IPS-20b (cell line): ENCODE data around the gene ANKS1B.

Experiments used
- H3K27ac ChIP-seq: one replicate; pipeline ENCODE4 v1.5.1; 2013; ENCODE audit warnings: low read length
- H3K27me3 ChIP-seq: 2 replicates; pipeline ENCODE4 v1.6.1; 2013; ENCODE audit warnings: mild to moderate bottlenecking, low read length, inconsistent platforms; ENCODE audit not compliant: insufficient read depth
- H3K36me3 ChIP-seq: 2 replicates; pipeline ENCODE4 v1.6.1; 2013; ENCODE audit warnings: low read depth, mild to moderate bottlenecking, inconsistent platforms, low read length, moderate library complexity; ENCODE audit not compliant: insufficient read depth
- H3K4me1 ChIP-seq: 2 replicates; pipeline ENCODE4 v1.6.1; 2013; ENCODE audit warnings: mild to moderate bottlenecking, control low read depth, inconsistent platforms, low read length, moderate library complexity; ENCODE audit not compliant: insufficient read depth
- H3K4me3 ChIP-seq: 2 replicates; pipeline ENCODE4 v1.5.1; 2013; ENCODE audit warnings: mild to moderate bottlenecking, low read length, inconsistent platforms
- H3K9ac ChIP-seq: 2 replicates; pipeline ENCODE4 v1.6.1; 2013; ENCODE audit warnings: low read depth, mild to moderate bottlenecking, inconsistent platforms, low read length, moderate library complexity
- H3K9me3 ChIP-seq: 2 replicates; pipeline ENCODE4 v1.6.1; 2013; ENCODE audit warnings: mild to moderate bottlenecking, low read depth, low read length, inconsistent platforms; ENCODE audit not compliant: insufficient read depth

ANKS1B gene

GRCh38 chr12:99772274-99772673, 212.5 kb downstream of the ANKS1B start:
- no peaks in the 10 kb centered on the region for H3K4me1 ChIP-seq
- no peak overlapping the region for H3K9ac ChIP-seq
- H3K36me3 ChIP-seq = no peaks in the 10 kb centered on the region
- no peak overlapping the region for H3K27ac ChIP-seq
- H3K27me3 ChIP-seq = no peaks in the 10 kb centered on the region
- H3K4me3 ChIP-seq = no peak overlapping the region
- no peaks in the 10 kb centered on the region for H3K9me3 ChIP-seq

DNA sequence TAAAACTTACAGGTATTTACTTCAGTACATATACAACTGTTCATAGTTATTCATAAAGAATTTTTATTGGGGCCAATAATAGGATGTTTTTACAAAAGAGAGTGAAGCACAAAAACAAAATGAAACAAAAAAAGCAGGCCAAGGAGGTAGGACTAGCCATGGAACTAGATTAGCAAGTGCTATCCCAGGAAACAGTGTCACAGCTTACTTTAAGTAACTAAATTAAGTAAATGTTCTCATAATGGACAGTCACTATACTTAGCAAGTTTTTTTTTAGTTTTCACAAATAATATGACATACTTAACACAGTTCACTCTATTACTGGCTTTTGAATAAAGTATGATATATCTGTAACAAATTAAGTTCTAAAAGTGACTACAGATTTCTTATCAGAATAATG, 213.1 kb downstream of the ANKS1B start:
- Histone ChIP-seq H3K9me3 (no peaks in the 10 kb centered on the region), H3K4me3 (no peak overlapping the region), H3K36me3 (no peaks in the 10 kb centered on the region), H3K4me1 (no peaks in the 10 kb centered on the region), H3K9ac (no peak overlapping the region), H3K27ac (no peak overlapping the region), H3K27me3 (no peaks in the 10 kb centered on the region)

DNA sequence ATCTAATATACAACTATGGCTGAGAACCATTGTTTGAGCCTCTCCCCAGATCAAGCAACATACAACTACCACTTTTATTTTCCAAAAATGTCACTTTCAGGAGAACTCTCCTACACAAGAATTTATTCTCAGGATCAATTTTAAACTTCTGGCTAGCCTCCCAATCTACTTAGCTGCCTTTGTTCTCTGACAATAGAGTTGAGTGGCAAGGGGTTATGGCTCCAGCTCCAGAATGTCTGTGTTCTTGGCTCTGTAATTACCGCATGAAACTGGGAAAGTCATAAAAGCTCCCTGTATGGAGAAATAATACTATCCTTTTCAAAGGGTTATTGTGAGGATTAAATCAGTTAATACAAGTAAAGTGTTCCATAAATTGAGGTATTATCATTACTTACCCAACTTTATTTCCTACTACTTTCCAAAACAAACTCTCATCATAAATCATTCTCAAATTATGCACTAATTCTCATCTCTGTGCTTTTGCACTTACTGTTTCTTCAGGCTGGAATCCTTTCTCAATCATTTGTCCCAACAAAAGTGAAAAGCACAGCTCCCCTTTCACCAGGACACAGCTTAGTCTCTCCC, 215.2 kb downstream of the ANKS1B start:
- Histone ChIP-seq H3K27me3 (no peaks in the 10 kb centered on the region), H3K36me3 (no peaks in the 10 kb centered on the region), H3K4me1 (no peaks in the 10 kb centered on the region), H3K4me3 (no peak overlapping the region), H3K9ac (no peak overlapping the region; the same call in 1 of the 2 replicates), H3K9me3 (no peaks in the 10 kb centered on the region), H3K27ac (no peak overlapping the region)

- Histone ChIP-seq H3K4me1 (no peaks in the 10 kb centered on the region), H3K9me3 (no peaks in the 10 kb centered on the region), H3K27ac (no peak overlapping the region), H3K4me3 (no peak overlapping the region), H3K36me3 (no peaks in the 10 kb centered on the region), H3K9ac (no peak overlapping the region), H3K27me3 (no peaks in the 10 kb centered on the region)
These were observed 216.0 kb downstream of the ANKS1B start for GRCh38 chr12:99768758-99769157.

DNA sequence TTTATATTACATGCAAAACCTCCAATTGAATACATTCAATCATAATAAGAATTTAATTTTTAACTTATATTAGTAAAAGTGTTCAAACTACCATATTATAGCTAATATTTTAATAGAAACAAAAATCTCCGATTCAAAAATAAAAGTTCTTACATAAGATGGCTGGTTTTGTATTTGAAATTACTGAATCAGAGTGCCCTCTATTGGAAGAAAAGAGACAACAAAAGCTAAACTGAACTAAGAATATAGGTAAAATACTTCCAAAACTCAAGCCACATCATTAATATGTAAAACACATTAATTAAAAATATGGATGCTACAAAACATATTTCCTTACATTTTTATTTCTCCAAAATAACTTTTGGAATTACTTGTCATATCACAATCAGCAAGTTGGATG, 216.9 kb downstream of the ANKS1B start:
- no peak overlapping the region for H3K4me3 ChIP-seq
- H3K27ac ChIP-seq = no peak overlapping the region
- H3K9me3 ChIP-seq = no peaks in the 10 kb centered on the region
- H3K9ac ChIP-seq = no peak overlapping the region
- H3K4me1 ChIP-seq = no peaks in the 10 kb centered on the region
- H3K36me3 ChIP-seq = no peaks in the 10 kb centered on the region
- H3K27me3 ChIP-seq = no peaks in the 10 kb centered on the region

DNA sequence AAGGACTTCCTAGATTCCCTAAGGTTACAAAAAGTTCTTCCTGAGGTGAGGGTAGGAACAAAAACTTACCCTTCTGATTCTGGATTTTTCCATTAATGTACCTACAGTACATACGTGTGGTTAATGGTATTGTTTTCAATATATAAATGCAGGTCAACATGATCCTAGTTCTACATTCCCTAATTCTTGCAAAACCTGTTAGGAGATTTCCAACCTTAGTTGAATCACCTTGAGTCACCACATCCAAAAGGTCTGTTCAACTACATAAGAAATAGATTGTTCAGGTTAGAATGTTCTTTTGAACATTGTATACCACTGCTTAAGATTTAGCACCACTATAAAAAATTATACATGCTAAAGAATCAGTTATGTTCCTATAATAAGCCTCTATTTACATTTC, 218.3 kb downstream of the ANKS1B start:
- no peak overlapping the region for H3K9ac ChIP-seq
- H3K9me3 ChIP-seq = no peaks in the 10 kb centered on the region
- no peaks in the 10 kb centered on the region for H3K36me3 ChIP-seq
- H3K27ac ChIP-seq = no peak overlapping the region
- no peak overlapping the region for H3K4me3 ChIP-seq
- no peaks in the 10 kb centered on the region for H3K27me3 ChIP-seq
- H3K4me1 ChIP-seq = no peaks in the 10 kb centered on the region

DNA sequence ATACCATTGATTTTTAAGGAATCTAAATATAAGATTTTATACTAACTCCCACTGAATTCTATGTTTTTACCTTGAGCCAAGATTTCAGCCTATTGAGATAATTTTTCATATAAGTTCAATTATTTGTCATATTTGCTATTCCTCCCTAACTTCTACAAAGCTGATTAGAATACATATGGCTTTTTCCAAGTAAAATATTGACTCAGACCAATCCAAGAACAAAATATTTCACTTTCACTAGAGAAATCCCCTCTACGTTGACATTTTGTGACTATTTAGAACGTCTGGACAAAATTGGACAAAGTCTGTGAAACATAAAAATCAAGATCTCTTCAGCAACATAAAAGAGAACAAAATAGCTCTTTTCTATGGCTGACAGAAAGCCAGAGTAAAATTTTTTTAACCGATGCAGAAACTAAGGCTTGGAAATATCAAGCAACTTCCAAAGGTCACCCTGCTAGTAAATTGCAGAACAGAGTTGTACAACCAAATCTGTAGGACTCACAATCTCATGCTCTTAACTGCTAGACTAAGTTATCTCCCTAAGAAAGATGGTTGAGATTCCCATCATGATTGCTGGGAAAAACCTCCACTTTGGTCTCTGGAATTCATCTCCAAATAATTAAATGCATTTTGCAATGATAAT, 219.1 kb downstream of the ANKS1B start:
- no peaks in the 10 kb centered on the region for H3K36me3 ChIP-seq
- no peak overlapping the region for H3K27ac ChIP-seq
- H3K9ac ChIP-seq = no peak overlapping the region
- no peak overlapping the region for H3K4me3 ChIP-seq
- H3K9me3 ChIP-seq = no peaks in the 10 kb centered on the region
- no peaks in the 10 kb centered on the region for H3K27me3 ChIP-seq
- no peaks in the 10 kb centered on the region for H3K4me1 ChIP-seq

GRCh38 chr12:99759444-99759843, 225.3 kb downstream of the ANKS1B start:
- H3K36me3 ChIP-seq = no peaks in the 10 kb centered on the region
- no peak overlapping the region for H3K27ac ChIP-seq

DNA sequence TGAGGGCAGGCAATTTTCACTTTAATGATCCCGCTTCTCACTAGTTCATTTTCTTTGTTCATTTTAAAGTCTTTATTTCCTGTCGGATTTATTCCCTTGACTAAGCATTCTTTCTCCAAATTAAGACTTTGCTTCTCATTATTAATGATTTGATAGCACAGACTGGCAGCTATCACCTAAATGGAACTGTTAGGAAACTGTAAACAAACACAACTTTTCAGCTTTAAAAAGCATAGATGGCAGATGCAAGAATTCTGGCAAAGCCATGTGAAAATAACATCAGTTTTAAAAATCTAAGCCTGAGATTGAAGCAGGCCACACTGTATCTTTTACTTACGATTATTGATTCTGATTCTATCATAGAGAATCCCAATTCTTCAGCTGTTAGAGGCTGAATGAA, 225.7 kb downstream of the ANKS1B start:
- Histone ChIP-seq H3K9ac (no peak overlapping the region), H3K4me3 (no peak overlapping the region), H3K36me3 (no peaks in the 10 kb centered on the region), H3K4me1 (no peaks in the 10 kb centered on the region), H3K27ac (no peak overlapping the region), H3K27me3 (no peaks in the 10 kb centered on the region), H3K9me3 (no peaks in the 10 kb centered on the region)

More at GRCh38 chr12:99759444-99759843, 225.3 kb downstream of the ANKS1B start:
- Histone ChIP-seq H3K9ac (no peak overlapping the region), H3K4me3 (no peak overlapping the region), H3K9me3 (no peaks in the 10 kb centered on the region), H3K4me1 (no peaks in the 10 kb centered on the region), H3K27me3 (no peaks in the 10 kb centered on the region)

- Histone ChIP-seq H3K9me3 (no peaks in the 10 kb centered on the region), H3K4me3 (no peak overlapping the region), H3K9ac (no peak overlapping the region), H3K36me3 (no peaks in the 10 kb centered on the region), H3K4me1 (no peaks in the 10 kb centered on the region), H3K27ac (no peak overlapping the region), H3K27me3 (no peaks in the 10 kb centered on the region)
These were observed 232.0 kb downstream of the ANKS1B start for GRCh38 chr12:99752740-99753139.

- H3K9me3 ChIP-seq = no peaks in the 10 kb centered on the region
- H3K4me3 ChIP-seq = no peak overlapping the region
- no peaks in the 10 kb centered on the region for H3K36me3 ChIP-seq
- H3K27ac ChIP-seq = no peak overlapping the region
- H3K27me3 ChIP-seq = no peaks in the 10 kb centered on the region
- no peak overlapping the region for H3K9ac ChIP-seq
- H3K4me1 ChIP-seq = no peaks in the 10 kb centered on the region
These were observed 238.2 kb downstream of the ANKS1B start for GRCh38 chr12:99746538-99746937.

DNA sequence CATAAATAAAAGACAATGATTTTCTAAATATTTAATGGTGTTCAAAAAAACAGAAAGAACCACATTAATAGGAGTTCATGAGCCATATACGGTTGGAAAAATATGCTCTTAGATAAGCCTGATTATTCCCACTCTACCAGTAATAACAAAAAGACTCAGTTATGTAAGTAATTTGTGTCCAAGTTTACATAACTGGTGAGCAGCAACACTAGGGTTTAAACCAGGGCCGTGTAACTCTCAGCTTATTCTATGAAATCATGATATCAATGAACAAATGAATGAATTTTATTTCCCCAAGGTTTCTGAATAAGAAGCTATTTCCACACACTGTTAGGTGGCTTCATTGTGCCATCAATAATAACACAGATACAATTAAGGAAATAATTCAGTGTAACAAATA, 238.8 kb downstream of the ANKS1B start:
- no peaks in the 10 kb centered on the region for H3K9me3 ChIP-seq
- no peak overlapping the region for H3K4me3 ChIP-seq
- no peaks in the 10 kb centered on the region for H3K27me3 ChIP-seq
- H3K36me3 ChIP-seq = no peaks in the 10 kb centered on the region
- H3K27ac ChIP-seq = no peak overlapping the region
- no peaks in the 10 kb centered on the region for H3K4me1 ChIP-seq
- no peak overlapping the region for H3K9ac ChIP-seq
